ENCODE data around the gene FSD1L.

FSD1L gene

GRCh38 chr9:105421154-105421553 lies 26.7 kb upstream of the FSD1L start:
- no peak for DNase-seq (ENCODE audit: low spot score)
- no peak for TF ChIP-seq CTCF (IDR thresholded peaks at IDR 0.05; ENCODE audit: extremely low read depth, missing control alignments)

- TF ChIP-seq CTCF (IDR thresholded peaks at IDR 0.05; ENCODE audit: extremely low read depth, missing control alignments), result no peak
- no peak for DNase-seq (ENCODE audit: low spot score)
Measured at GRCh38 chr9:105421864-105422263, 26.0 kb upstream of the FSD1L start.

- TF ChIP-seq CTCF (IDR thresholded peaks at IDR 0.05; ENCODE audit: extremely low read depth, missing control alignments), result peak; percentile 3
- DNase-seq (ENCODE audit: low spot score), result no peak
Measured at GRCh38 chr9:105425816-105426433, 21.9 kb upstream of the FSD1L start.

- DNase-seq (ENCODE audit: low spot score), result no peak
- TF ChIP-seq CTCF (IDR thresholded peaks at IDR 0.05; ENCODE audit: extremely low read depth, missing control alignments), result no peak
Measured at GRCh38 chr9:105426657-105427056, 21.2 kb upstream of the FSD1L start.

- DNase-seq (ENCODE audit: low spot score), result no peak
- TF ChIP-seq CTCF (IDR thresholded peaks at IDR 0.05; ENCODE audit: extremely low read depth, missing control alignments), result no peak
Measured at GRCh38 chr9:105431424-105432246, 16.2 kb upstream of the FSD1L start.

- DNase-seq (ENCODE audit: low spot score), result no peak
- no peak for TF ChIP-seq CTCF (IDR thresholded peaks at IDR 0.05; ENCODE audit: extremely low read depth, missing control alignments)
Measured at GRCh38 chr9:105432247-105432842, 15.5 kb upstream of the FSD1L start.

GRCh38 chr9:105435453-105435852 lies 12.4 kb upstream of the FSD1L start:
- no peak for TF ChIP-seq CTCF (IDR thresholded peaks at IDR 0.05; ENCODE audit: extremely low read depth, missing control alignments)
- DNase-seq (ENCODE audit: low spot score), result no peak

Data from GM20000 (cell line).